Measurements from ENCODE around the gene DAAM2.

DNA sequence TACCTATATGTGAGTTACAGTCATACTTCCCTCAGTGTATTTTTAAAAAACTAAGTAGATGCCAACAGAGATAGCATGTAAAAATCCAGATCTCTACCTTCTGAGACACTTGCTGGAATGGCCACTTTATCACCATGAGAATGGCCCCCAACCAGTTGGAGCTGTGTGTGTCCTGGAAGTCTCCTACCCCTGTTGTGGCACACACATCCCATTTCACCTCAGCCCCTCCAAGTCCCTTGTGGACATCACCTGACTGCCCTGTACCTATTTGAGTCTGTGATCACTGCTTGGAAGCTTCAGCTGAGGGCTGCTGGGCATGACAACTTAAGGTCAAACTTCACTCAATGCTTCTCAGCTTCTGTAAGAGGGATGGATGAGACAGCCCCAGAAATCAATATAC is 118.0 kb downstream of the DAAM2 start:
- no peak for TF ChIP-seq TCF12 (IDR thresholded peaks at IDR 0.05; ENCODE audit: low read depth)
- TF ChIP-seq EP300 (IDR thresholded peaks at IDR 0.05; ENCODE audit: borderline replicate concordance), result no peak
- TF ChIP-seq TAF1 (IDR thresholded peaks at IDR 0.05; ENCODE audit: low read depth), result no peak
- no peak for TF ChIP-seq MAX (IDR thresholded peaks at IDR 0.05)
- no peak for TF ChIP-seq EGR1 (IDR thresholded peaks at IDR 0.05)
